ENCODE results near the gene CHGA.

GRCh38 chr14:92952481-92953298 lies 29.7 kb downstream of the CHGA start:
- TF ChIP-seq CTCF (IDR thresholded peaks at IDR 0.05) (no peak), POLR2AphosphoS5 (IDR thresholded peaks at IDR 0.05) (no peak)

All from prostate gland (tissue), 2 donors.